ENCODE results near the gene CEP162. TPM values are rescaled to one million over a fixed set of nuclear protein-coding genes. Genes with fewer than 3 reads are reported as not detected.
"Not testable (repeated sequence)": the region's sequence is repeated elsewhere in the genome, so short reads cannot be mapped to it uniquely, and the experiment has no call there.

CEP162 gene
- total and polyA plus RNA-seq, 2 experiments from 2014 or later = 9.2 to 15.4 TPM

- H3K36me3 ChIP-seq (ENCODE audit: insufficient read depth) = no peaks in the 10 kb centered on the region
- H3K79me2 ChIP-seq (replicated peaks; ENCODE audit: insufficient read depth) = no peaks in the 10 kb centered on the region
These were observed 23.4 kb downstream of the CEP162 start for GRCh38 chr6:84204011-84204410.

DNA sequence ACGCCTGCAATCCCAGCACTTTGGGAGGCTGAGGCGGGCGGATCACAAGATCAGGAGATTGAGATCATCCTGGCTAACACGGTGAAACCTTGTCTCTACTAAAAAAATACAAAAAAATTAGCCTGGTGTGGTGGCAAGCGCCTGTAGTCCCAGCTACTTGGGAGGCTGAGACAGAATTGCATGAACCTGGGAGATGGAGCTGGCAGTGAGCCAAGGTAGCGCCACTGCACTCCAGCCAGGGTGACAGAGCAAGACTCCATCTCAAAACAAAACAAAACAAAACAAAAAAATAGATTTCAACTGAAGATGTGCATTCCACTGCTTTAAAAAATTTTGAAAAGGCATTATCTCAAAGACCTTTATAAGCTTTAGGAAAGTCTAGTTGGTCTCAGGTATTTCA, 27.5 kb downstream of the CEP162 start:
- H3K4me3 ChIP-seq; DNase-seq (ENCODE audit: low spot score); H3K4me2 ChIP-seq; H3F3A ChIP-seq (replicated peaks; ENCODE audit: low read depth); H3K4me1 ChIP-seq (ENCODE audit: insufficient read depth); H4K20me1 ChIP-seq (replicated peaks; ENCODE audit: insufficient read depth); H3K79me2 ChIP-seq (replicated peaks; ENCODE audit: insufficient read depth); H3K9me3 Mint-ChIP-seq; H3K27me3 Mint-ChIP-seq (ENCODE audit: insufficient read depth, low read depth, poor library complexity); H3K36me3 ChIP-seq (ENCODE audit: insufficient read depth); H3K27ac ChIP-seq (ENCODE audit: low read depth); H2AFZ ChIP-seq; H3K4me1 Mint-ChIP-seq; H3K27me3 ChIP-seq (ENCODE audit: insufficient read depth); H3K27ac Mint-ChIP-seq; H3K9me2 ChIP-seq (ENCODE audit: insufficient read depth); H3K4me3 Mint-ChIP-seq; ATAC-seq: not testable (repeated sequence)
- H3K36me3 Mint-ChIP-seq (ENCODE audit: low read depth) = peaks cover 19% of the 10 kb centered on the region

More at GRCh38 chr6:84204011-84204410, 23.4 kb downstream of the CEP162 start:
- Histone ChIP-seq H3F3A (replicated peaks; ENCODE audit: low read depth) (no peaks in the 10 kb centered on the region), H3K4me3 (no peak overlapping the region), H3K9me2 (ENCODE audit: insufficient read depth) (no peaks in the 10 kb centered on the region), H3K27ac (ENCODE audit: low read depth) (no peak overlapping the region), H4K20me1 (replicated peaks; ENCODE audit: insufficient read depth) (no peaks in the 10 kb centered on the region), H3K27me3 (ENCODE audit: insufficient read depth) (no peaks in the 10 kb centered on the region), H3K4me1 (ENCODE audit: insufficient read depth) (no peaks in the 10 kb centered on the region), H2AFZ (no peak overlapping the region), H3K4me2 (no peak overlapping the region)
- no peak for DNase-seq (ENCODE audit: low spot score)
- H3K4me3 Mint-ChIP-seq = no peak overlapping the region
- TF ChIP-seq, protein P1, sequence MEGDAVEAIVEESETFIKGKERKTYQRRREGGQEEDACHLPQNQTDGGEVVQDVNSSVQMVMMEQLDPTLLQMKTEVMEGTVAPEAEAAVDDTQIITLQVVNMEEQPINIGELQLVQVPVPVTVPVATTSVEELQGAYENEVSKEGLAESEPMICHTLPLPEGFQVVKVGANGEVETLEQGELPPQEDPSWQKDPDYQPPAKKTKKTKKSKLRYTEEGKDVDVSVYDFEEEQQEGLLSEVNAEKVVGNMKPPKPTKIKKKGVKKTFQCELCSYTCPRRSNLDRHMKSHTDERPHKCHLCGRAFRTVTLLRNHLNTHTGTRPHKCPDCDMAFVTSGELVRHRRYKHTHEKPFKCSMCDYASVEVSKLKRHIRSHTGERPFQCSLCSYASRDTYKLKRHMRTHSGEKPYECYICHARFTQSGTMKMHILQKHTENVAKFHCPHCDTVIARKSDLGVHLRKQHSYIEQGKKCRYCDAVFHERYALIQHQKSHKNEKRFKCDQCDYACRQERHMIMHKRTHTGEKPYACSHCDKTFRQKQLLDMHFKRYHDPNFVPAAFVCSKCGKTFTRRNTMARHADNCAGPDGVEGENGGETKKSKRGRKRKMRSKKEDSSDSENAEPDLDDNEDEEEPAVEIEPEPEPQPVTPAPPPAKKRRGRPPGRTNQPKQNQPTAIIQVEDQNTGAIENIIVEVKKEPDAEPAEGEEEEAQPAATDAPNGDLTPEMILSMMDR (conservative IDR thresholded peaks at IDR 0.05; ENCODE audit: low read depth in 2 of 2) = no peak
- TF ChIP-seq REST (IDR thresholded peaks at IDR 0.05; ENCODE audit: unreplicated experiment) (no peak), CREB1 (CRISPR knock-in tag; IDR thresholded peaks at IDR 0.05; ENCODE audit: low read depth) (no peak), ZNF331 (CRISPR knock-in tag; IDR thresholded peaks at IDR 0.05; ENCODE audit: low read depth) (no peak), POLR2AphosphoS5 (IDR thresholded peaks at IDR 0.05; ENCODE audit: low read depth) (no peak)
- no peak overlapping the region for H3K27ac Mint-ChIP-seq
- H3K4me1 Mint-ChIP-seq = no peaks in the 10 kb centered on the region
- H3K36me3 Mint-ChIP-seq (ENCODE audit: low read depth) = peaks cover 22% of the 10 kb centered on the region; the same call in 2 of the 3 replicates
- no peaks in the 10 kb centered on the region; the same call in 2 of the 3 replicates for H3K9me3 Mint-ChIP-seq
- H3K27me3 Mint-ChIP-seq (ENCODE audit: insufficient read depth, low read depth, poor library complexity) = no peaks in the 10 kb centered on the region
- ATAC-seq = no peak

DNA sequence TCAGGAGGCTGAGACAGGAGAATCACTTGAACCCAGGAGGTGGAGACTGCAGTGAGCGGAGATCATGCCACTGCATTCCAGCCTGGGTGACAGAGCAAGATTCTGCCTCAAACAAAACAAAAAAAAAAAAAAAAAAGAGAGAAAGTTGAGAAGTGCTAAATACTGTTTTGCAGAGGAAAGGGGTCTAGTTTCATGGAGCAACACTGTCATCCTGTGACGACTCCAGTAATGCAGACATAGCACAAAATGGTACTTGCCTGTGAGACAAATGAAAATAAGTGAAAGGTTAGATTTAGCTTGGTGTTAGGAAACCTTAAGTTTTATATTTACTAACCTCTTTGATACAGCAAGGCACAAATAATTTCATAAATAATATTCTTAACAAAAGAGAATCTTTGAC, 29.7 kb downstream of the CEP162 start:
- DNase-seq (ENCODE audit: low spot score) (no peak), ATAC-seq (no peak)
- Histone ChIP-seq H4K20me1 (replicated peaks; ENCODE audit: insufficient read depth) (no peaks in the 10 kb centered on the region), H3K4me1 (ENCODE audit: insufficient read depth) (no peaks in the 10 kb centered on the region), H3K9me2 (ENCODE audit: insufficient read depth) (no peaks in the 10 kb centered on the region), H3K4me2 (no peak overlapping the region), H3F3A (replicated peaks; ENCODE audit: low read depth) (no peaks in the 10 kb centered on the region), H2AFZ (no peak overlapping the region), H3K36me3 (ENCODE audit: insufficient read depth) (peaks cover 10% of the 10 kb centered on the region), H3K4me3 (no peak overlapping the region), H3K27ac (ENCODE audit: low read depth) (no peak overlapping the region), H3K27me3 (ENCODE audit: insufficient read depth) (no peaks in the 10 kb centered on the region), H3K79me2 (replicated peaks; ENCODE audit: insufficient read depth) (no peaks in the 10 kb centered on the region)
- peaks cover 26% of the 10 kb centered on the region for H3K36me3 Mint-ChIP-seq (ENCODE audit: low read depth)
- no peaks in the 10 kb centered on the region for H3K4me1 Mint-ChIP-seq
- no peak overlapping the region for H3K27ac Mint-ChIP-seq
- H3K9me3 Mint-ChIP-seq = no peaks in the 10 kb centered on the region
- H3K4me3 Mint-ChIP-seq = no peak overlapping the region
- no peaks in the 10 kb centered on the region for H3K27me3 Mint-ChIP-seq (ENCODE audit: insufficient read depth, low read depth, poor library complexity)
- TF ChIP-seq, protein P1 (conservative IDR thresholded peaks at IDR 0.05; ENCODE audit: low read depth in 2 of 2) = peak; percentile 31 to 56
